Measurements from ENCODE around the gene MRPL36. TPM values are rescaled to one million over a fixed set of nuclear protein-coding genes. Genes with fewer than 3 reads are reported as not detected.

MRPL36 gene
- total and polyA plus RNA-seq, 2 donors (not counting 1 experiment from before 2014, with no cell fraction given): 47.9 to 54.8 TPM

- Histone ChIP-seq H3K27me3 (ENCODE audit: control insufficient read depth, insufficient read depth, low read length) (no peaks in the 10 kb centered on the region), H3K9ac (ENCODE audit: insufficient read depth, low read length) (no peak overlapping the region), H4K20me1 (ENCODE audit: control insufficient read depth, extremely low read depth, insufficient read depth, low read length) (no peaks in the 10 kb centered on the region), H3K9me3 (ENCODE audit: control insufficient read depth, insufficient read depth, low read depth, low read length) (no peaks in the 10 kb centered on the region), H3K36me3 (ENCODE audit: control insufficient read depth, insufficient read depth, low read length) (no peaks in the 10 kb centered on the region), H2AFZ (ENCODE audit: low read length) (no peak overlapping the region), H3K4me1 (ENCODE audit: control insufficient read depth, extremely low read depth, insufficient read depth, low read length) (no peaks in the 10 kb centered on the region), H3K27ac (ENCODE audit: insufficient read depth, low read length) (no peak overlapping the region), H3K4me3 (replicated peaks in 1 of 4; ENCODE audit: control extremely low read depth in 1 of 4, insufficient read depth in 1 of 4, low read depth in 3 of 4, low read length in 4 of 4) (no peak overlapping the region), H3K4me2 (ENCODE audit: extremely low read depth, insufficient read depth, low read length) (no peak overlapping the region), H3K79me2 (ENCODE audit: control insufficient read depth, insufficient read depth, low read length) (no peaks in the 10 kb centered on the region)
- TF ChIP-seq EZH2 (IDR thresholded peaks at IDR 0.05; ENCODE audit: low read length, missing control alignments) (no peak), CTCF (conservative IDR thresholded peaks at IDR 0.05 in 1 of 2, IDR thresholded peaks at IDR 0.05 in 1 of 2; ENCODE audit: low read depth in 1 of 2, low read length in 2 of 2) (no peak)
- no peak for DNase-seq (ENCODE audit: low read depth in 2 of 2)
Observed at GRCh38 chr5:1757511-1757910, 42.1 kb downstream of the MRPL36 start.

GRCh38 chr5:1756481-1756880, 43.2 kb downstream of the MRPL36 start:
- Histone ChIP-seq H3K4me2 (ENCODE audit: extremely low read depth, insufficient read depth, low read length) (no peak overlapping the region), H3K27me3 (ENCODE audit: control insufficient read depth, insufficient read depth, low read length) (no peaks in the 10 kb centered on the region), H3K4me1 (ENCODE audit: control insufficient read depth, extremely low read depth, insufficient read depth, low read length) (no peaks in the 10 kb centered on the region), H3K79me2 (ENCODE audit: control insufficient read depth, insufficient read depth, low read length) (no peaks in the 10 kb centered on the region), H3K36me3 (ENCODE audit: control insufficient read depth, insufficient read depth, low read length) (no peaks in the 10 kb centered on the region), H3K4me3 (replicated peaks in 1 of 4; ENCODE audit: control extremely low read depth in 1 of 4, insufficient read depth in 1 of 4, low read depth in 3 of 4, low read length in 4 of 4) (no peak overlapping the region), H4K20me1 (ENCODE audit: control insufficient read depth, extremely low read depth, insufficient read depth, low read length) (no peaks in the 10 kb centered on the region), H3K9me3 (ENCODE audit: control insufficient read depth, insufficient read depth, low read depth, low read length) (no peaks in the 10 kb centered on the region), H3K9ac (ENCODE audit: insufficient read depth, low read length) (no peak overlapping the region), H2AFZ (ENCODE audit: low read length) (no peak overlapping the region), H3K27ac (ENCODE audit: insufficient read depth, low read length) (no peak overlapping the region)
- DNase-seq (ENCODE audit: low read depth in 2 of 2): no peak
- TF ChIP-seq EZH2 (IDR thresholded peaks at IDR 0.05; ENCODE audit: low read length, missing control alignments) (no peak), CTCF (conservative IDR thresholded peaks at IDR 0.05 in 1 of 2, IDR thresholded peaks at IDR 0.05 in 1 of 2; ENCODE audit: low read depth in 1 of 2, low read length in 2 of 2) (no peak)

- Histone ChIP-seq H3K36me3 (ENCODE audit: control insufficient read depth, insufficient read depth, low read length) (no peaks in the 10 kb centered on the region), H3K79me2 (ENCODE audit: control insufficient read depth, insufficient read depth, low read length) (no peaks in the 10 kb centered on the region), H2AFZ (ENCODE audit: low read length) (no peak overlapping the region), H3K9me3 (ENCODE audit: control insufficient read depth, insufficient read depth, low read depth, low read length) (no peaks in the 10 kb centered on the region), H3K4me1 (ENCODE audit: control insufficient read depth, extremely low read depth, insufficient read depth, low read length) (no peaks in the 10 kb centered on the region), H3K4me3 (replicated peaks in 1 of 4; ENCODE audit: control extremely low read depth in 1 of 4, insufficient read depth in 1 of 4, low read depth in 3 of 4, low read length in 4 of 4) (no peak overlapping the region), H3K27ac (ENCODE audit: insufficient read depth, low read length) (no peak overlapping the region), H3K27me3 (ENCODE audit: control insufficient read depth, insufficient read depth, low read length) (no peaks in the 10 kb centered on the region), H3K9ac (ENCODE audit: insufficient read depth, low read length) (no peak overlapping the region), H3K4me2 (ENCODE audit: extremely low read depth, insufficient read depth, low read length) (no peak overlapping the region), H4K20me1 (ENCODE audit: control insufficient read depth, extremely low read depth, insufficient read depth, low read length) (no peaks in the 10 kb centered on the region)
- DNase-seq (ENCODE audit: low read depth in 2 of 2): no peak
- TF ChIP-seq CTCF (conservative IDR thresholded peaks at IDR 0.05 in 1 of 2, IDR thresholded peaks at IDR 0.05 in 1 of 2; ENCODE audit: low read depth in 1 of 2, low read length in 2 of 2) (no peak), EZH2 (IDR thresholded peaks at IDR 0.05; ENCODE audit: low read length, missing control alignments) (no peak)
Observed at GRCh38 chr5:1755321-1755949, 44.2 kb downstream of the MRPL36 start.
